AG04449 (cell line): ENCODE data around the gene JPH2.

Source experiments
- CTCF ChIA-PET: fragments of 350-600 bp; formaldehyde crosslinking; extraction: SDS; loops from one replicate; lab custom pipeline; 2021; ENCODE audit warnings: antibody characterized with exemption; lab: Yijun Ruan, JAX
- POLR2A ChIA-PET: fragments of 400-600, 350-600 bp; formaldehyde crosslinking; extraction: SDS; loops from one replicate; lab custom pipeline; 2020; ENCODE audit warnings: antibody characterized with exemption, inconsistent platforms; lab: Yijun Ruan, JAX
- DNase-seq: peaks from one replicate; pipeline ENCODE4 v3.0.0-alpha.2; 2010; ENCODE audit warnings: low read depth, low spot score
- H3K4me3 ChIP-seq: 2 replicates; pipeline ENCODE4 v1.5.1; 2011; ENCODE audit warnings: low read depth, mild to moderate bottlenecking, control low read depth, low read length
- TF ChIP-seq, protein P1 (sequence below): IDR thresholded peaks from one replicate; pipeline ENCODE4 v1.5.1; 2011; ENCODE audit warnings: mild to moderate bottlenecking, moderate library complexity, low read length, control low read depth, inconsistent platforms; ENCODE audit not compliant: insufficient read depth; ENCODE audit errors: missing control alignments

The JPH2 gene

GRCh38 chr20:44104798-44105517 lies 82.0 kb downstream of the JPH2 start:
- DNase-seq = no peak
- ChIA-PET POLR2A (no interaction called here), CTCF (interaction anchor here (1.6 to 18.1 kb wide), 3 partner anchors 10 to 80 kb away, joined by 7 to 820 read pairs (median 46); partner anchors contain the start of gene JPH2)
- no peak overlapping the region for H3K4me3 ChIP-seq
- TF ChIP-seq, protein P1, sequence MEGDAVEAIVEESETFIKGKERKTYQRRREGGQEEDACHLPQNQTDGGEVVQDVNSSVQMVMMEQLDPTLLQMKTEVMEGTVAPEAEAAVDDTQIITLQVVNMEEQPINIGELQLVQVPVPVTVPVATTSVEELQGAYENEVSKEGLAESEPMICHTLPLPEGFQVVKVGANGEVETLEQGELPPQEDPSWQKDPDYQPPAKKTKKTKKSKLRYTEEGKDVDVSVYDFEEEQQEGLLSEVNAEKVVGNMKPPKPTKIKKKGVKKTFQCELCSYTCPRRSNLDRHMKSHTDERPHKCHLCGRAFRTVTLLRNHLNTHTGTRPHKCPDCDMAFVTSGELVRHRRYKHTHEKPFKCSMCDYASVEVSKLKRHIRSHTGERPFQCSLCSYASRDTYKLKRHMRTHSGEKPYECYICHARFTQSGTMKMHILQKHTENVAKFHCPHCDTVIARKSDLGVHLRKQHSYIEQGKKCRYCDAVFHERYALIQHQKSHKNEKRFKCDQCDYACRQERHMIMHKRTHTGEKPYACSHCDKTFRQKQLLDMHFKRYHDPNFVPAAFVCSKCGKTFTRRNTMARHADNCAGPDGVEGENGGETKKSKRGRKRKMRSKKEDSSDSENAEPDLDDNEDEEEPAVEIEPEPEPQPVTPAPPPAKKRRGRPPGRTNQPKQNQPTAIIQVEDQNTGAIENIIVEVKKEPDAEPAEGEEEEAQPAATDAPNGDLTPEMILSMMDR = no peak

DNA sequence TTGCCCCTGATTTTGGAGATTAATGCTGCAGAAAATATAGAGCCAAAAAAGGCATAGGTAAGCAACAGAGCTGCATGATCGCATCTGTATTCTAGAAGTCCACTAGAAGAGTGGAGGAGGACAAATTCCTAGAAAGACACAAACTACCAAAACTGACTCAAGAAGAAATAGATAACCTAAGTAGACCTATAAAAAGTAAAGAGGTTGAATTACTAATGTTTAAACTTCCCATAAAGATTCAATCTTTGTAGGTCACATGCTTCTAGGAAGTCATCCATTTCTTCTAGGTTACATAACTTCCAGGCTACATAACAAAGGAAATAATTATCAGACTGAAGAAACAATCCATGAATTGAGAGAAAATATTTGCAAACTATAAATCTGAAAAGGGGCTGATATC lies 84.4 kb downstream of the JPH2 start:
- DNase-seq = no peak
- POLR2A ChIA-PET = interaction anchor here (0.6 kb wide), 1 partner anchor 108 kb away, joined by 3 read pairs; no protein-coding TSS in a partner anchor
- H3K4me3 ChIP-seq = no peak overlapping the region
- CTCF ChIA-PET = interaction anchor here (0.9 to 1.0 kb wide), 2 partner anchors 10 to 87 kb away, joined by 3 to 5 read pairs; no protein-coding TSS in a partner anchor
- TF ChIP-seq, protein P1 = no peak

- no peak overlapping the region for H3K4me3 ChIP-seq
- ChIA-PET CTCF (interaction anchor here (0.8 to 2.5 kb wide), 7 partner anchors 8 to 350 kb away, joined by 3 to 16 read pairs (median 4); no protein-coding TSS in a partner anchor), POLR2A (no interaction called here)
- DNase-seq = no peak
- TF ChIP-seq, protein P1 = no peak
Observed at GRCh38 chr20:44099832-44100231, 87.2 kb downstream of the JPH2 start.

DNA sequence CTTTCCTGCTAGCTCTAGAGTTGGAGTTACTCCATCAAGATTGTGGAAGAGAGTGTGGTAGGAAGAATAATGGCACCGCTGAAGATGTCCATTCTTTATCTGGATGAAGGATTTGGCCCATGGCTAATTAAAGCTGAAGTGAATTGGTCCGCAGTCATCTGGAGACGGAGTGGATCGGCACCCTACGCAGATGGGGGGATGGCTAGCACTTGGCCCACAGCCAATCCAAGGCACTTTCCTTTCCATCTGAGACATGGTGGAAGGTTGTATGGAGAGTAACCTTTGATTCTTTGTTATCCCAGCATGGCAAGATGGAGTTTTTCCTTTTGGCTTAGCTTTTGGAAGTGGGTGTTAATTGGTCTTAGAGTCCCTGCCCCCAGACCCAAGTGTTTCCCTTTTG lies 88.3 kb downstream of the JPH2 start:
- TF ChIP-seq, protein P1 = no peak
- DNase-seq = no peak
- H3K4me3 ChIP-seq = no peak overlapping the region
- ChIA-PET CTCF (interaction anchor here (0.7 to 2.5 kb wide), 6 partner anchors 9 to 650 kb away, joined by 3 to 16 read pairs (median 6); no protein-coding TSS in a partner anchor), POLR2A (no interaction called here)

DNA sequence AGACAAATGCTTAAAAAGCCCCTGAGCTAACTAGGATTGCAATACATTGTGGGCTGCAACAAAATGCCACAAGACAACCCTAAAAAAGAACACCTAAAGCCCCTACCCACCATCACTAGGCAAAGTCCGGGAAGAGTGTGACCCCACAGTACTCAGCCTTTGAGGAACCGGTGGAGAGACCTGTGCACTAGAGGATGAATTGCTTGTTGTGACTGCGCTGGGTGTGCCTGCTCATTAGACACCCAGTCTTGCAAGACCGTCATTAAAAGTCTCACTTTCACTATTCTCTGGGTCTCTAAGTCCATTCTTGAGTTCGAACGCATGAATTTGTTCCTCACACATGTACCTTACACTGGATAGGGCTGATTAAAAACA lies 88.7 kb downstream of the JPH2 start:
- DNase-seq = no peak
- TF ChIP-seq, protein P1 = no peak
- H3K4me3 ChIP-seq = no peak overlapping the region
- POLR2A ChIA-PET = no interaction called here
- CTCF ChIA-PET = interaction anchor here (0.7 to 2.5 kb wide), 4 partner anchors 9 to 348 kb away, joined by 3 to 16 read pairs (median 6); no protein-coding TSS in a partner anchor

DNA sequence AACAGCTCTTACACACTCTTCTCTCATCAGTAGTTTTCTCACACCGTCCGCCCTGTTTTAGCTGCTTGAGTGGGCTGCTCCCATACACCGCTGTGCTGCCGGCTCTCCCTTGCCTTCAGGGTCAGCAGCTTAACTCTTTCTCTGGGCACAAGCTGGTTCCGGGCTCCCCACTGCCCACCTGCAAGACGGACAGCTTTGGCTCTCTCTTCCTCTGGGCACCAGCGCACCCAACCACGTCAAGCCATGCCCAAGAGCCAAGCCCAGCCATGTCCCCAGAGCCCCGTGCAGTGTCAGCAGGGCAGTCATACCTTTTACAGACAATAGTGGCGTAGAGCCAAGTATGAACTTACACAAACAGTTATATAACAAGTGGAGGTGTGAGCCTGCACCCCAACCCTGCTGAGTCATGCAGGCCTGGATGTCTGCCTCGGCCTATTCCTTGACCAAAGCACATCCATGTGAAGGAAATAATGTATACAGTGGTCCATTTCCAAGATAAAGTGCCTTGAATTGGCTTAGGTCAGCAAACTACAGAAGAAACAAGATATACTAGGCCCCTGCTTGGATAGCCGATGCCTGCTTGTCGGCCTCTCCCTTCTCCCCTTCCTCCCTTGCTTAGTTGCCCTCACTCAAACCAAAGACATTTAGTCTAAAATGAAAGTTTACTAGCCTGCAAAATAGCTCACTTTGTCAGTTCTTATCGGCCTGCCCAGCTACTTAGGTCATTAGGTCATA lies 89.3 kb downstream of the JPH2 start:
- ChIA-PET CTCF (interaction anchor here (0.7 to 2.5 kb wide), 5 partner anchors 10 to 555 kb away, joined by 3 to 16 read pairs (median 3); no protein-coding TSS in a partner anchor), POLR2A (no interaction called here)
- no peak overlapping the region for H3K4me3 ChIP-seq
- TF ChIP-seq, protein P1 = no peak
- no peak for DNase-seq
